Prostate gland (tissue), 2 donors: ENCODE measurements around the gene CLK3. TPM values are rescaled to one million over a fixed set of nuclear protein-coding genes. Genes with fewer than 3 reads are reported as not detected.
"Not testable (repeated sequence)": the region's sequence is repeated elsewhere in the genome, so short reads cannot be mapped to it uniquely, and the experiment has no call there.

Source experiments
- DNase-seq: peaks from one replicate; pipeline ENCODE4 v3.0.0-alpha.2; 2019; ENCODE audit warnings: low spot score
- H3K27ac ChIP-seq, 2 donors: fragments of 200-600 bp; sonication (generic); 2 replicates each; pipeline ENCODE4 v1.5.1; 2017 to 2019
- H3K27me3 ChIP-seq: fragments of 200-600 bp; sonication (generic); replicated peaks from 2 replicates; pipeline ENCODE4 v1.5.1; 2019; ENCODE audit not compliant: insufficient read depth
- H3K36me3 ChIP-seq, 2 donors: fragments of 200-600 bp; sonication (generic); 1 replicate in 1 of 2; 2 replicates in 1 of 2; pipeline versions ENCODE4 v1.5.1 to v1.8.1; 2017 to 2019
- H3K4me1 ChIP-seq: fragments of 200-600 bp; sonication (generic); replicated peaks from 2 replicates; pipeline ENCODE4 v1.5.1; 2019
- H3K4me3 ChIP-seq, 2 donors: fragments of 200-600 bp; sonication (generic); 2 replicates each; pipeline ENCODE4 v1.5.1; 2017 to 2019
- H3K9me3 ChIP-seq: fragments of 200-600 bp; sonication (generic); 2 replicates; pipeline ENCODE4 v1.5.1; 2017
- POLR2A ChIP-seq: fragments of 450-650 bp; IDR thresholded peaks from one replicate; pipeline ENCODE4 v1.6.1; 2016; ENCODE audit warnings: antibody characterized with exemption, mild to moderate bottlenecking
- POLR2AphosphoS5 ChIP-seq: sonication (generic); formaldehyde crosslinking; IDR thresholded peaks from one replicate; pipeline ENCODE4 v1.6.1; 2017; ENCODE audit warnings: antibody characterized with exemption
- WGBS: methylation state at CpG from one replicate; pipeline ENCODE4 v1.1.5; 2018; 5-methylcytosine and 5-hydroxymethylcytosine counted together
- intact Hi-C: fragments of 100-400 bp; cut with DNase I; formaldehyde crosslinking; loops from one replicate; pipeline ENCODE4 v1.14.2; 2022
- total RNA-seq, 2 donors: library from RNA; depleted of rRNA; stranded (reverse); fragments of >200 nt; gene quantifications; one replicate each; pipeline ENCODE4 v1.1.0, GENCODE V29; 2016
- TF ChIP-seq, protein P1 (sequence below), 4 experiments: fragments of 200-600 bp in 2 of 4; fragments of 450-650 bp in 2 of 4; sonication (generic) in 2 of 4; IDR thresholded peaks; 1 replicate in 3 of 4; 2 replicates in 1 of 4; pipeline ENCODE4 v1.5.1; 2016 to 2019; ENCODE audit warnings: antibody characterized with exemption in 4 of 4, mild to moderate bottlenecking in 2 of 4, moderate library complexity in 2 of 4

The CLK3 gene
- total RNA-seq, 2 donors from 2014 or later, result 140 to 180 TPM

- Histone ChIP-seq H3K27ac (no peak overlapping the region), H3K36me3 (no peaks in the 10 kb centered on the region), H3K27me3 (no peaks in the 10 kb centered on the region), H3K4me3 (no peak overlapping the region), H3K4me1 (peaks cover 5% of the 10 kb centered on the region), H3K9me3 (no peaks in the 10 kb centered on the region)
- no peak for TF ChIP-seq POLR2A
- no peak for DNase-seq
- WGBS, result 94% methylated on average over 4 of the region's 4 CpGs
- intact Hi-C loops, result no loop called here
These were observed 21.2 kb upstream of the CLK3 start for GRCh38 chr15:74594455-74594854.

- 85% methylated on average over 5 of the region's 5 CpGs for WGBS
- no peak overlapping the region for H3K4me3 ChIP-seq
- no peak for TF ChIP-seq POLR2AphosphoS5
- H3K27me3 ChIP-seq, result no peaks in the 10 kb centered on the region
- H3K4me1 ChIP-seq, result peaks cover 9% of the 10 kb centered on the region
- intact Hi-C loops, result loop anchor here (5.0 kb wide), 1 partner anchor 53 kb away; the partner anchor contains the start of gene ARID3B
- no peaks in the 10 kb centered on the region for H3K36me3 ChIP-seq
- H3K9me3 ChIP-seq, result no peaks in the 10 kb centered on the region
- no peak for DNase-seq
- H3K27ac ChIP-seq, result no peak overlapping the region
These were observed 20.4 kb upstream of the CLK3 start for GRCh38 chr15:74595271-74595670.

GRCh38 chr15:74596736-74597135 is 18.9 kb upstream of the CLK3 start:
- H3K27ac ChIP-seq, DNase-seq, H3K4me3 ChIP-seq, H3K27me3 ChIP-seq, H3K4me1 ChIP-seq, H3K9me3 ChIP-seq, H3K36me3 ChIP-seq: not testable (repeated sequence)
- intact Hi-C loops, result loop anchor here (5.0 kb wide), 1 partner anchor 54 kb away; the partner anchor contains the start of gene ARID3B
- 77% methylated on average over 10 of the region's 11 CpGs for WGBS

GRCh38 chr15:74597146-74597705 is 18.4 kb upstream of the CLK3 start:
- H3K36me3 ChIP-seq, H3K9me3 ChIP-seq, DNase-seq, H3K27me3 ChIP-seq, H3K4me3 ChIP-seq, H3K4me1 ChIP-seq, H3K27ac ChIP-seq: not testable (repeated sequence)
- intact Hi-C loops, result loop anchor here (5.0 kb wide), 1 partner anchor 55 kb away; the partner anchor contains the start of gene ARID3B
- 86% methylated on average over 16 of the region's 16 CpGs for WGBS

GRCh38 chr15:74598126-74598842 is 17.4 kb upstream of the CLK3 start:
- intact Hi-C loops, result loop anchor here (2.0 to 5.0 kb wide), 2 partner anchors 17 to 56 kb away; partner anchors contain the start of genes ARID3B and CLK3
- 5% methylated on average over 26 of the region's 26 CpGs for WGBS
- no peaks in the 10 kb centered on the region for H3K9me3 ChIP-seq

DNA sequence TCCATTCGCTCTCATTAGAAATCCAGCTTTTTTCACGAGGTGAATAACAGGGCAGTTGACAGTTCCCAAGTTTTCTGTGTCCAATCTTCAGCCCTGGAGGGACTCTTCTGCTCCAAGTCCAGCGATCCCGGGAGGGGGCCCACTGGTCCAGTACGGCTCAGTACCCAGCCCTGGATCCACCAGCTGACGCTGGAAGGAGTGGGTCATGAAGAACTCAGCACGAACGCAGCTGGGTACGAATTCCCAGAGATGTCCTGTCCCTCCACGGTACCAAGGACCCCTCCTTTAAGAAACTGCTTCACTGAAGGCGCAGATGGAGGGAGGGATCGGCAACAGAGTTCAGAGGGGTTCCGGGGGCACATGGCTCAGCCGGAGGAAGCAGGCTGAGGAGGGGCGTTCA is 16.5 kb upstream of the CLK3 start:
- Histone ChIP-seq H3K27ac (peak overlapping the region; percentile 86 to 91), H3K9me3 (no peaks in the 10 kb centered on the region), H3K36me3 (no peaks in the 10 kb centered on the region), H3K4me3 (peak overlapping the region; percentile 46 to 57), H3K4me1 (peaks cover 9% of the 10 kb centered on the region), H3K27me3 (no peaks in the 10 kb centered on the region)
- WGBS, result 56% methylated on average over 15 of the region's 15 CpGs
- intact Hi-C loops, result loop anchor here (2.0 to 5.0 kb wide), 2 partner anchors 16 to 57 kb away; partner anchors contain the start of genes ARID3B and CLK3
- DNase-seq, result no peak
- TF ChIP-seq POLR2A, result no peak
- no peak for TF ChIP-seq POLR2AphosphoS5
- TF ChIP-seq, protein P1, sequence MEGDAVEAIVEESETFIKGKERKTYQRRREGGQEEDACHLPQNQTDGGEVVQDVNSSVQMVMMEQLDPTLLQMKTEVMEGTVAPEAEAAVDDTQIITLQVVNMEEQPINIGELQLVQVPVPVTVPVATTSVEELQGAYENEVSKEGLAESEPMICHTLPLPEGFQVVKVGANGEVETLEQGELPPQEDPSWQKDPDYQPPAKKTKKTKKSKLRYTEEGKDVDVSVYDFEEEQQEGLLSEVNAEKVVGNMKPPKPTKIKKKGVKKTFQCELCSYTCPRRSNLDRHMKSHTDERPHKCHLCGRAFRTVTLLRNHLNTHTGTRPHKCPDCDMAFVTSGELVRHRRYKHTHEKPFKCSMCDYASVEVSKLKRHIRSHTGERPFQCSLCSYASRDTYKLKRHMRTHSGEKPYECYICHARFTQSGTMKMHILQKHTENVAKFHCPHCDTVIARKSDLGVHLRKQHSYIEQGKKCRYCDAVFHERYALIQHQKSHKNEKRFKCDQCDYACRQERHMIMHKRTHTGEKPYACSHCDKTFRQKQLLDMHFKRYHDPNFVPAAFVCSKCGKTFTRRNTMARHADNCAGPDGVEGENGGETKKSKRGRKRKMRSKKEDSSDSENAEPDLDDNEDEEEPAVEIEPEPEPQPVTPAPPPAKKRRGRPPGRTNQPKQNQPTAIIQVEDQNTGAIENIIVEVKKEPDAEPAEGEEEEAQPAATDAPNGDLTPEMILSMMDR (IDR thresholded peaks at IDR 0.05), result no peak

More at GRCh38 chr15:74598126-74598842, 17.4 kb upstream of the CLK3 start:
- no peaks in the 10 kb centered on the region for H3K36me3 ChIP-seq
- peak overlapping the region; percentile 86 to 91 for H3K27ac ChIP-seq
- no peaks in the 10 kb centered on the region for H3K27me3 ChIP-seq
- TF ChIP-seq POLR2A (peak; percentile 95), POLR2AphosphoS5 (peak; percentile 99)
- TF ChIP-seq, protein P1 (IDR thresholded peaks at IDR 0.05), result peak in 1 of 4 experiments; percentile 20
- H3K4me1 ChIP-seq, result peaks cover 9% of the 10 kb centered on the region
- H3K4me3 ChIP-seq, result peak overlapping the region; percentile 46 to 57
- DNase-seq, result peak; percentile 94
